Activated T-cell treated with anti-CD3 and anti-CD28 coated beads for 24 hours (primary cell): ENCODE results near the gene HAL.
A peak's percentile ranks its signal among the peaks of the same experiment; 100 is the strongest.

Source experiments
- DNase-seq: peaks from one replicate; pipeline ENCODE4 v3.0.0-alpha.2; 2020; ENCODE audit warnings: low read depth

HAL gene, protein sequence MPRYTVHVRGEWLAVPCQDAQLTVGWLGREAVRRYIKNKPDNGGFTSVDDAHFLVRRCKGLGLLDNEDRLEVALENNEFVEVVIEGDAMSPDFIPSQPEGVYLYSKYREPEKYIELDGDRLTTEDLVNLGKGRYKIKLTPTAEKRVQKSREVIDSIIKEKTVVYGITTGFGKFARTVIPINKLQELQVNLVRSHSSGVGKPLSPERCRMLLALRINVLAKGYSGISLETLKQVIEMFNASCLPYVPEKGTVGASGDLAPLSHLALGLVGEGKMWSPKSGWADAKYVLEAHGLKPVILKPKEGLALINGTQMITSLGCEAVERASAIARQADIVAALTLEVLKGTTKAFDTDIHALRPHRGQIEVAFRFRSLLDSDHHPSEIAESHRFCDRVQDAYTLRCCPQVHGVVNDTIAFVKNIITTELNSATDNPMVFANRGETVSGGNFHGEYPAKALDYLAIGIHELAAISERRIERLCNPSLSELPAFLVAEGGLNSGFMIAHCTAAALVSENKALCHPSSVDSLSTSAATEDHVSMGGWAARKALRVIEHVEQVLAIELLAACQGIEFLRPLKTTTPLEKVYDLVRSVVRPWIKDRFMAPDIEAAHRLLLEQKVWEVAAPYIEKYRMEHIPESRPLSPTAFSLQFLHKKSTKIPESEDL

GRCh38 chr12:95996034-95996658 is at the start of gene HAL:
Gene HAL, minus strand, starts transcription at chr12:95996344. Its CDS starts 434 bp downstream, at chr12:95995910.
- no peak for DNase-seq

DNA sequence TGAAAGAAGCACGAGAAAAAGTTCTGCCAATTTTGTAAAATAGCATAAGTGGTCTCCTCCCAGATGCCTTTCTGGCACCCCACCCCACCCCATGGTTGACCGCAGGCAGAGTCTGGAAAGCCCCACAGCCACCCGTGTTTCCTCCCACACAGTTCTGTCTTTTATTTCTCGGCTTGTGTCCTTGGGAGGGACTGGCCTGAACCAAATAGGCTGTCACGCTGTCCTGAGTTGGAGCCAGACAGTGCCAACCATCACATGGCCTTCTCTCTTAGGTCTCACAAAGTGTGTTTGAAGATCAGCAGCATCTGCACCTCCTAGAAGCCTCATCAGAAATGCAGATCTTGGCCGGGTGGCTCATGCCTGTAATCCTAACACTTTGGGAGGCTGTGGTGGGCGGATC is 49.4 kb upstream of the HAL start:
- DNase-seq: no peak

DNA sequence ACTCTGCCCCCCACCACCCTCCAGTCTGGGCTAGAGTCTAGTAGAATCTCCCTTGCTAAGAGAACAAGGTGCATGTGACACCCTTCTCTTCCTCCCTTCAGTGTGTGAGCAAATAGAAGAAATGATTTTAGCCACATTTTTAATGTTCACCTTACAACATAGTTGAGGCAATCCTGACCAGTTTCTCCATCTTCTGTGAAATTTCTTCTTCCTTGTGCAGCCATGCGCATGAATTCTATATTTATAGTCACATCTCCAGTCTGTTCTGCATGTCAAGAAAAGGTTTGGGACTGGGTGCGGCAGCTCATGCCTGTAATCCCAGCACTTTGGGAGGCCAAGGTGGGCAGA is 48.8 kb upstream of the HAL start:
- no peak for DNase-seq

- DNase-seq: no peak
Observed at GRCh38 chr12:96044017-96044942, 48.1 kb upstream of the HAL start.

DNA sequence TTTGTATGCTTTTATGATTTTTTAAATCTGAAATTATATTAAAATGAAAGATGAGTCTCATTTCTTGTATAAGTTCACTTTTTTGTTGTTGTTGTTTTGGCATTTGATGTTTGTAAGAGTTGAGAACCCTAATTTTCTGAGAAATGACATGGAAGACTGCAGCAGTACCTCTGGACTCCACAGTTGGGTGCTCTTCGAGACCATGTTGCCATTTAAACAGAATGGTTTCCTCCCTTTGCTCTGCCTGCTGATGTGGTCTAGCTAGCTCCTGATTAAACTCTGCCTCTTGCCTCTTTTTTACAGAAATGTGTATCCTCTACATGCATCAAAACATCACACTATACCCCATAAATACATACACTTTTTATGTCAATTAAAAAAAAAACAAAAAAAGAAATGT is 45.0 kb upstream of the HAL start:
- DNase-seq: no peak

DNA sequence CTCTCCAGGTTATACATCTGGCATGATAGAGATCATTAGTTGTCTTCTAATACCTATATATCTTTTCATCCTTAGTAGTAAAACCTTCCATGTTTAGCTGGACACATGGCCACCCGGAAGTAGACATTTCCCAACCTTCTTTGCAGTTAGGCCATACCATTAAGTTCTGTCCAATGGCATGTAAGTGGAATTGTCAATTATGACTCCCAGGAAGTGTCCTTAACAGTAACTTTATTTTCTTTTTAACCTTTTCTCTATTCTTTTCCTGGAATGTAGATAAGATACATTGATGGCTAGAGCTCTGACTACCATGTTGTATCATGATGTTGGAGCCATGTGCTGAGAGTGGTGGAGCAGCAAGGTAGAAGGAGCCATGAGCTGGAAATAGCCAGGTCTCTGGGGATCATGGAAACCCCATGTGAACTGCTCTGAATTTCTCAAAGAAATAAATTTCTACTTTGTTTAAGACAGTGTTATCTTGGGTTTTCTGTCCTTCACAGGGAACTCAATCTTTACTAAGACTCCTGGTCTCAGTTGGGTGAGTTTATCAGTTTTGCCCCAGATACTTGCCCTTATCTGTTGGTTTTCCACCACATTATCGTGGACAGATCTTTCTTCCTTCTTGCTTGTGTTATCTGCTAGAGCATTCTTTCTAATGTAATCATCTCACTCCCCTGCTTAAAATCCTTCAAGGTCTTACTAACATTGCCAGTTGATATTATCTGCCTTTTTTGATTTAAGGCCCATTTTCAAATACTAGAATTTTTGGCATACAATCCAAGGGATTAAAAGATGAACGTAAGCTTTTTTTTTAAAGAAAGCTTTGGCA is 44.4 kb upstream of the HAL start:
- DNase-seq: no peak

- no peak for DNase-seq
Observed at GRCh38 chr12:96039516-96039915, 43.4 kb upstream of the HAL start.

DNA sequence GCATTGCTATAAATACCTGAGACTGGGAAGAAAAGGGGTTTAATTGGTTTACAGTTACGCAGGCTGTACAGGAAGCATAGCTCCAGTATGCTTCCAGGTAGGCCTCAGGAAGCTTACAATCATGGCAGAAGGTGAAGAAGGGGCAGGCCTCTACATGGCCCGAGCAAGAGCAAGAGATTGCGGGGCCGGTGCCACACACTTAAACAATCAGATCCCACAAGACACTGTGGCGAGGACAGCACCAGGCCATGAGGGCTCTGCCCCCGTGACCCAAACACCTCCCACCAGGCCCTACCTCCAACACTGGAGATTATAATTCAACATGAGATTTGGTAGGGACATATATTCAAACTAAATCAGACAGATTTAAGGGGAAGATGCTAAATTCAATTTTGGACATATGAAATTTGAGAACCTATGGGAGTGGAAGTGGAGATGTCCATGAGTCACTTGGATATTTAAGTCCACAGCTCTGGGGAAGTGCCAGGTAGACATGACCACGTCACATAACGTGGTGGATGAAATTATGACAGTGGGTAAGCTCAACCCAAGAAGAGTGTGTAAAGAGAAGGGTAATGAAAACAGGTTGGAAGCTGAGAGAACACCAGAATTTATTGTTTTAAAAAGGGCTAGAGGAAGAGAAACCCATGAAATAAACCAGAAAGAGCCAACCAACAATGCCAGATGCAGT is 40.8 kb upstream of the HAL start:
- no peak for DNase-seq

DNA sequence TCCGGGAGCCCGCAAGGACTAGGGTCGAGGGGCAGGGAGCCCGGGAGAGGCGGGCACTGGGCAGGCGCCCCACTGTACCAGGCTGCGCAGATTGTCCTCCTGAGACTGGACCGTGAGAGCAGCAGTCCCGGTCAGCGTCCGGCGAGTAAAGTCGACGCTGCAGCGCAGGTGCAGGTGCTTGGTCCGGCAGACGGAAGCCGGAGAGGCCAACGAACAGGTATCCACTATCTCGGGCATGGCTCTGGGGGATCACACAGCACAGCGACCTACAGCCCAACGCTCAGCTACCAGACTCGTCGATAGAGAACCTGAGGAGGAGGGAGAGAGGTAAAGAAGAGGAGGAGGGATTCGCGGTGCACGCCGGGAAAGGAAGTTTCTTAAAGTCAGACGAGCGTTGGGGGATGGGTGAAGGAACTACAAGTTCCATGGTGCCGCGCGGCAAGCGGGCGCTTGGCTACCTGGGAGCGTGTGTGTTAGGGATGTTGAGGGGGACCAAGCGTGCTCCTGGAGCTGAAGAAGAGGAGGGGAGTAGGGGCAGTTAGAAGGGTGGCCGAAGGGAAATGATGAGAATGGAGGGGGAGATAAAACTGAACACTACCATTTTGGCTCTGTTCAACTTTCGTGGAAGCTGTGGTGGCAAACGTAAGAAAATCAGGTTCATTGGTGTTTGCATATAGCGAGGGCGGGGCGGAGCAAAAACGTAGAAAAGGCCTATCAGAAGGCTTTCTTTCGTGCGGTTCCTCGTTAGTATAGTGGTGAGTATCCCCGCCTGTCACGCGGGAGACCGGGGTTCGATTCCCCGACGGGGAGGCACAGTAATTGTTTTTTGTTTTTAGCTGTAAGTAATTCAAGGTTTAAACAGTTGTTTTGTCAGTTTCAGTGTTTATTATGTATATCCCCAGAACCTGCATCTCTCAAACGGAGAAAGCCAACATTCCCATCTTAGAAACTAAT is 39.4 kb upstream of the HAL start, which contains the start of gene LTA4H:
Gene LTA4H, minus strand, starts transcription at position 305 of the 954 bp plus-strand sequence. Its CDS starts 68 bp downstream, at position 237.
- DNase-seq: peak; percentile 95

- no peak for DNase-seq
Observed at GRCh38 chr12:96034621-96035282, 38.6 kb upstream of the HAL start.

DNA sequence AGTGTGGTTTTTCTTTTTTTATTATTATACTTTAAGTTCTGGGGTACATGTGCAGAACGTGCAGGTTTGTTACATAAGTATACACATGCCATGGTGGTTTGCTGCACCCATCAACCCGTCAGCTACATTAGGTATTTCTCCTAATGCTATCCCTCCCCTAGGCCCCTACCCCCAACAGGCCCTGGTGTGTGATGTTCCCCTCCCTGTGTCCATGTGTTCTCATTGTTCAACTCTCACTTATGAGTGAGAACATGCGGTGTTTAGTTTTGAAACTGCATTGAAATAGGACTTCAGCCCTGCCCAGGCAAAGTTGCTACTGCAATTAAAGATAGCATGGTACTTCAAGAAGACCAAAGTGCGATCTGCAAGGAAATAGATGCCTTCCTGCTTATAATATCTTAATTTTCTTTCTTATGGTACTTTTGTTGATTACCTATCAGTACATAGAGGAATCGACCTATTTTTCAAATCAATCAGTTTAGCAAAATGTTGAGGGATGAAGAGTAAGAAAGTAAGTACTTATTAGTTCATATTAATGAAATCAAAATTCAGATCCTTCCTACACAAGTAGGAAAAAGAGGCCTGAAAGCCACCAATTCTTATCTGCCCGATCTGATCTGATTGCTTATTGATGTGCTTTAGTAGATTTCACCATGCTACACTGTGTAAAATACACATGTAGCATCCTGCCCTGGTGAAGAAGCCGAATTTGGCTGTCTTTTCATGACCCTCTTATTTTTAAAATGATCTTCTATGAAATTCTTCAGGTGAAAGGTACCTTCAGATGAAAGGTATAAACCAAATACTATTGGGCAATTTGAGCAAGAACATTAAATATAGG is 37.6 kb upstream of the HAL start:
- DNase-seq: no peak

DNA sequence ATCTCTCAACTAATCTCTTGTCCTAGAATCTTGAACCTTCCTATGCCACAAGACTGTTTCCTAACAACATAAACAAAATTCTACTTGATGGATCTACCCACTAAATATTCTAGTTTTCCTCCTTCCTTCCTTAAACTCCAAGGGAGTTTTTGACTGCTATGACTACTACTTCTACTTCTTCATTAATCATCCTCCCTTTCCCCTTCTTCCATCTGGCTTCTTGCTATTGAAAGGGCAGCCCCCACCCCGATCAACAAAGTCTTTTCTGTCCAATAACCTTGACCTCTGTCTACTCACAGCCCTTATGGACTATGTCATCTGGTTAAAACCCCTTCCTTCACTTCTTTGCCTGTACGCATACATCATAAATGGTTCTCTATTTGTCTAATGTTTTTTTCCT is 33.7 kb upstream of the HAL start:
- DNase-seq: no peak

DNA sequence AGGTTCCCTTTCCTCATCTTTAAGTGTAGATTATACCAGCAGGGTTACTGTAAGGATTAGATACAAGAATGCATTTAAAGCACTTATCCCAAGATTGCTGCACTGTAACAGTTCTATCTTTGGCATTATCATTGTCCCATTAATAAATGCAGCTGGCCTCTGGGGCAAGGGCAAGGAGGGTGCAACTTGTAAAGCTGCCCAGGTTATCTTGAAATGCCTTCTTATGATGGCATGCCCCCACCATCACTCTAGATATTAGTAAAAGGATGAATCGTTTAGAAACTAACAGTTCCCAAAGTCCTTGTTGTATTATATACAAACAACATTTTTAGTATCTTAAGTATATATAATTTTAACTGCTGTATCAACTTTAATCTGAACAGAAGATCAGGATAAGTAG is 32.4 kb upstream of the HAL start:
- no peak for DNase-seq

- DNase-seq: no peak
Observed at GRCh38 chr12:96026331-96026730, 30.2 kb upstream of the HAL start.

DNA sequence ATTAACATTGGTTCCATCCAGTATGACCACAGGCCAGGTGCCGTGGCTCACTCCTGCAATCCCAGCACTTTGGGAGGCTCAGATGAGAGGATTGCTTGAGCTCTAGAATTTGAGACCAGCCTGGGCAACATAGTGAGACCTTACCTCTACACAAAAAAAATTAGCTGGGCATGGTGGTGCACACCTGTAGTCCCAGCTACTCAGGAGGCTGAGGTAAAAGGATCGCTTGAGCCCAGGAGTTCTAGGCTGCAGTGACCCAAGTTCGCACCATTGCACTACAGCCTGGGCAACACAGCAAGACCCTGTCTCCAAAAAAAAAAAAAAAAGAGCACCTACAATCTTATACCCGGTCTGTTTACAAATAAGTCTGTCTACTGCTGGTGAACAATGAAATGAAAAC is 29.4 kb upstream of the HAL start:
- no peak for DNase-seq

- DNase-seq: no peak
Observed at GRCh38 chr12:96020314-96021003, 24.3 kb upstream of the HAL start.

DNA sequence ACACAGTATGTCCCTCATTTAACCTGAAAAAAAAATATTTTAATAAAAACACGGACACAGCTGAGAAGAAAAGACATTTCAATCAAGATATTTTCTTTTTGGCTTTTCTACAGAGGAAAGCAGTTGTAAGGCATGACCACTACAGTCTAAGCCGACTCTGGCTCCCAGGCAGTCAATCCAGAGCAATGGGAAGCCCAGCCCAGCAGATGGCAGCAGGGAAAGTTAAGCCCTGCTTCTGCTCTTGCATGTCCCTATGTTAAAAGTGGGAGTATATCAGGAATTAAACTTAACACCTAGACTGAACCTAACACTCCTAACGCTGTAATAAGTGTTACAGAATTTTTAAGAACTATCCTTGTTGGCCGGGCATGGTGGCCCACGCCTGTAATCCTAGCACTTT is 19.5 kb upstream of the HAL start:
- no peak for DNase-seq
